Psoas muscle (tissue), 8 donors: Measurements from ENCODE around the gene PRRX2. TPM values are rescaled to one million over a fixed set of nuclear protein-coding genes. Genes with fewer than 3 reads are reported as not detected.

Experiments
- ATAC-seq, 4 donors: fragments of 200-7000 bp; cut with Tn5 transposase; one replicate each; pipeline ENCODE4 v1.9.1; 2020; ENCODE audit warnings: moderate library complexity in 3 of 4, mild to moderate bottlenecking in 2 of 4
- DNase-seq, 2 donors: peaks; one replicate each; pipeline ENCODE4 v3.0.0-alpha.2; 2020
- H3K27ac ChIP-seq: fragments of 200-600 bp; one replicate; pipeline ENCODE4 v1.8.0; 2022
- H3K27me3 ChIP-seq, 3 donors: fragments of 200-600 bp in 1 of 3; one replicate each; pipeline versions ENCODE4 v1.6.1 to v1.8.0; 2013 to 2022; ENCODE audit warnings: low read length in 2 of 3, mild to moderate bottlenecking in 2 of 3, moderate library complexity in 1 of 3; ENCODE audit not compliant: insufficient read depth in 3 of 3
- H3K36me3 ChIP-seq, 2 donors: fragments of 200-600 bp in 1 of 2; one replicate each; pipeline versions ENCODE4 v1.6.1 to v1.8.0; 2013 to 2022; ENCODE audit warnings: low read depth in 1 of 2, mild to moderate bottlenecking in 1 of 2, moderate library complexity in 1 of 2; ENCODE audit not compliant: insufficient read depth in 1 of 2
- H3K4me1 ChIP-seq: fragments of 200-600 bp; one replicate; pipeline ENCODE4 v1.8.0; 2022
- H3K4me3 ChIP-seq: fragments of 200-600 bp; one replicate; pipeline ENCODE4 v1.8.0; 2022; ENCODE audit warnings: mild to moderate bottlenecking
- H3K9me3 ChIP-seq: fragments of 200-600 bp; one replicate; pipeline ENCODE4 v1.8.0; 2022
- WGBS, 3 donors: extraction: QIAGEN DNeasy Blood & Tissue Kit; methylation state at CpG; one replicate each; pipeline versions ENCODE4 v1.1.6 to v1.1.7; 2013; 5-methylcytosine and 5-hydroxymethylcytosine counted together
- intact Hi-C, 2 donors: fragments of 100-400 bp; cut with DNase I; formaldehyde crosslinking; loops; one replicate each; pipeline versions ENCODE4 v1.11.0 to v1.14.2; 2022
- polyA plus RNA-seq, 3 donors: library from polyadenylated mRNA; stranded (reverse); fragments of 200-250 nt; gene quantifications; one replicate each; pipeline ENCODE4 v1.2.3, GENCODE V29; 2013
- total RNA-seq, 4 donors: library from RNA; stranded (reverse); fragmentation: NEBNext Ultra II Directional in 2 of 4; extraction: Animal tissue kit (Norgen Biotek cat#: 25700) in 2 of 4; gene quantifications; one replicate each; pipeline versions ENCODE4 v1.2.1 to v1.2.4, GENCODE V29; 2021 to 2023
- TF ChIP-seq, protein P1 (sequence below): fragments of 200-600 bp; IDR thresholded peaks from one replicate; pipeline ENCODE4 v1.8.0; 2022; ENCODE audit warnings: antibody characterized with exemption
- donor health status: healthy with polysubstance abuse.
- donor health status: DM: no; HTN: no; CAD: no; lungs with moderate emphysema.
- donor health status: Bipolar disorder and iron deficiency.
- donor health status: healthy.
- donor health status: DM: yes; HTN: yes; CAD: no.
- donor health status: DM: no; HTN: no; CAD: no.
- donor health status: DM: no; HTN: no; CAD: no.
- donor health status: DM: yes; HTN: yes; CAD: no.

Gene PRRX2
- total and polyA plus RNA-seq, 7 donors = 0.03 to 1.1 (median 0.49) TPM

DNA sequence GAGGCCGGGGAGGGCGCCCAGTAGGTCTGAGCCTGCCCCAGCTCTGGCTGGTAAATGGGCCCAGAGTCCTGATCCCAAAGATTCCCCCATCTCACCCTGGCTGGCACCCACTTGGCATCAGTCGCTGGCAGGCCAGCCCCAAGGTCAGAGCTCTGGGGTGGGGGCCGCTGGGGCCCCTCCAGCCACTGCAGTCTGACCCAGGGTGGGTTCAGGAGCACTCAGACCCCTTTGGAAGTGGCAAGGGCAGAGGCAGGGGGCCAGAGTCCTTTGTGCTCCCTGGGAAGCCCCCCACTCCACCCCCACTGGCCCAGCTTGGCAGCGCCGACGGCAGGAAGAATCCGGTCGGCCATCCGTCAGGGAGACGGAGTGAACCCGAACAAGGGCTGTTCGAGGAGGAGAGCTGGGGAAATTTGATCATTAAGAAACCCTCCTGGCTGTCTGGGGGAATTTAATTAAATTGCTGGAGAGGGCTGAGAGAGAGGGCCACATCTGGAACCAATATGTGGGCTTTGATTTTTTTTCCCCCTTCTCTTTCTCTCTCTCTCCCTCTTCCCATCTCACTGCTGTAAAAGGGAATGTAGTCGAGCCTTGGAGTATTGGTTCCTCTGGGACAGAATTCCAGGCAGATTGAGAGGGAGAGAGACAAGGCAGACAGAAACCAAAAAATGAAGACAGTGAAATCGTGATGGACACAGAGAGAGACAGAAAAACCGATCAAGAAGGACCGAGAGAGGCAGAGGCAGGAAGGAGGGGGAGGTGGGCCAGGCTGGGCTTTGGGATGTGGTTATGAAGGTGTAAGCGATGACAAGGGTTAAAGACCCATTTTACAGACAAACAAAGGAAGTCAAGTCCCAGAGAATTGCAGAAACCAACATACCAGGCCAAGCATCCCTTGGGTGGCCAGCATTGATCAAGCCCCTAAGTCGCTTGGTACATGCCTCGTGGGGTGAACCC is 15.4 kb upstream of the PRRX2 start:
- ATAC-seq = no peak
- H3K36me3 ChIP-seq = no peaks in the 10 kb centered on the region
- H3K27ac ChIP-seq = no peak overlapping the region
- no peaks in the 10 kb centered on the region for H3K4me1 ChIP-seq
- WGBS, 3 donors = 77 to 82% (median 79%) methylated on average over 20 of the region's 20 CpGs
- no peak for DNase-seq
- no peaks in the 10 kb centered on the region for H3K27me3 ChIP-seq
- intact Hi-C loops = no loop called here
- TF ChIP-seq, protein P1, sequence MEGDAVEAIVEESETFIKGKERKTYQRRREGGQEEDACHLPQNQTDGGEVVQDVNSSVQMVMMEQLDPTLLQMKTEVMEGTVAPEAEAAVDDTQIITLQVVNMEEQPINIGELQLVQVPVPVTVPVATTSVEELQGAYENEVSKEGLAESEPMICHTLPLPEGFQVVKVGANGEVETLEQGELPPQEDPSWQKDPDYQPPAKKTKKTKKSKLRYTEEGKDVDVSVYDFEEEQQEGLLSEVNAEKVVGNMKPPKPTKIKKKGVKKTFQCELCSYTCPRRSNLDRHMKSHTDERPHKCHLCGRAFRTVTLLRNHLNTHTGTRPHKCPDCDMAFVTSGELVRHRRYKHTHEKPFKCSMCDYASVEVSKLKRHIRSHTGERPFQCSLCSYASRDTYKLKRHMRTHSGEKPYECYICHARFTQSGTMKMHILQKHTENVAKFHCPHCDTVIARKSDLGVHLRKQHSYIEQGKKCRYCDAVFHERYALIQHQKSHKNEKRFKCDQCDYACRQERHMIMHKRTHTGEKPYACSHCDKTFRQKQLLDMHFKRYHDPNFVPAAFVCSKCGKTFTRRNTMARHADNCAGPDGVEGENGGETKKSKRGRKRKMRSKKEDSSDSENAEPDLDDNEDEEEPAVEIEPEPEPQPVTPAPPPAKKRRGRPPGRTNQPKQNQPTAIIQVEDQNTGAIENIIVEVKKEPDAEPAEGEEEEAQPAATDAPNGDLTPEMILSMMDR = no peak
- H3K4me3 ChIP-seq = no peak overlapping the region
- H3K9me3 ChIP-seq = no peaks in the 10 kb centered on the region

DNA sequence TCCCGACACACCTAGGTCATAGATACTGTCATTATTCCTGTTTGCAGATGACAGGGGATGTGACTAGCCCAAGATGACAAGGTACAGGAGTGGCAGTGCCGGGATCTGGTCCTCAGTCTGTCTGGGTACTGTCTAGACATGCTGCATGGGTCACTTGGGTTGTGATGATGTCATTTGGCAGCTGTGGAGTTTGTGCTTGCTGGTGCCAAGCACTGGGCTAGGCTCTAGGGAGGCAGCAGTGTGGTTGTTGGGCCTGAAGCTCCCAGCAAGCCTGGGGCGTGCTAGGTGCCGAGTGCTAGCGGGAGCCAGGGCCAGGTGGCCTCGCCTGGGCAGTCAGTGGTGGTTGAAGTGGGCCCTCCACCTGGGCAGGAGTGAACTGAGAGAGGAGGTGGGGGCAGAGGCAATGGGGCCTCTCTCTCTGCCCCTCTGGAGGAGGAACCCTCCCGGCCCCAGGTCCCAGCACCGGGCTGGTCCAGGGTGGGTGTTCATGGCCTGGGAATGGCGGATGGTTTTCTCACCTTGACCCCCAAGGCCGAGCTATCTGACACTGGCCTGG is 14.7 kb upstream of the PRRX2 start:
- DNase-seq = no peak
- 84 to 86% (median 84%) methylated on average over 10 of the region's 10 CpGs for WGBS, 3 donors
- TF ChIP-seq, protein P1 = no peak
- Histone ChIP-seq H3K4me3 (no peak overlapping the region), H3K36me3 (no peaks in the 10 kb centered on the region), H3K27me3 (no peaks in the 10 kb centered on the region), H3K9me3 (no peaks in the 10 kb centered on the region), H3K27ac (no peak overlapping the region), H3K4me1 (no peaks in the 10 kb centered on the region)
- intact Hi-C loops = no loop called here
- no peak for ATAC-seq

DNA sequence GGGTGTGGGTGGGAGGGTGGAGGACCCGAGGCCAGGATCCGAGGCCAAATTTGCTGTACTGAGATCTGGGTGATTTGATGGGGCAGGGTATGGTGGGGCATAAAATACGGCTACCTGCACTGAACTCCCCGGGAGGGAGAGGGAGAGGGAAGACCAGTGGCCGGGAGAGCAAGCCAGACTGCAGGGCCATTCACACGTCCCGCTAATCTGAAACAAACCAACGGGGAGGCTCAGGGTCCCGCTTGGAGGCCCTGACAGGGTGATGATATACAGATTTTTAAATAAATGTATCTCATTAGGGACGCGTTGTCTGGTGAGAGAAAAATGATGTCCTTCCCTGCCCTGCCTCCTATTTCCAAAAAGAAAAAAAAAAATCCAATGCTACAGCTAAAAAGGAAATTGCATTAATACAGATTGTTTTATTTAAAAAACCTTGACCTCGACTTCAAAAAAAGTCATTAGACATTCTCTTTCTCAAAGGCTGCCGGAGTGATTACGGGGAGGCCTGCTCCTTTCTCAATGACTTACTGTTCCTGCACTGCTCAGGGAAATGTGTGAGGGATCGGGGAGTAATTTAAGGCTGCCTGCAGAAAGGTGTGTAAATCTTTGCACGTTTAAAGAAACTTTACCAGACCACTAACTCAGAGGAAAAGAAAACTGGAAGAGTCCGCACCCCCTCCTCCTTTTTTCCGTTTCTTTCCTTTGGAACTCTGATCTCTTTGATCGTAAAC is 11.5 kb upstream of the PRRX2 start:
- ATAC-seq (no peak), DNase-seq (no peak)
- H3K27me3 ChIP-seq = peaks cover 0 to 4% (median 0%) of the 10 kb centered on the region in 3 donors
- intact Hi-C loops = no loop called here
- H3K4me3 ChIP-seq = no peak overlapping the region
- no peaks in the 10 kb centered on the region for H3K36me3 ChIP-seq
- TF ChIP-seq, protein P1 = no peak
- 44 to 47% (median 45%) methylated on average over 19 of the region's 19 CpGs for WGBS, 3 donors
- no peaks in the 10 kb centered on the region for H3K4me1 ChIP-seq
- H3K9me3 ChIP-seq = no peaks in the 10 kb centered on the region
- no peak overlapping the region for H3K27ac ChIP-seq

DNA sequence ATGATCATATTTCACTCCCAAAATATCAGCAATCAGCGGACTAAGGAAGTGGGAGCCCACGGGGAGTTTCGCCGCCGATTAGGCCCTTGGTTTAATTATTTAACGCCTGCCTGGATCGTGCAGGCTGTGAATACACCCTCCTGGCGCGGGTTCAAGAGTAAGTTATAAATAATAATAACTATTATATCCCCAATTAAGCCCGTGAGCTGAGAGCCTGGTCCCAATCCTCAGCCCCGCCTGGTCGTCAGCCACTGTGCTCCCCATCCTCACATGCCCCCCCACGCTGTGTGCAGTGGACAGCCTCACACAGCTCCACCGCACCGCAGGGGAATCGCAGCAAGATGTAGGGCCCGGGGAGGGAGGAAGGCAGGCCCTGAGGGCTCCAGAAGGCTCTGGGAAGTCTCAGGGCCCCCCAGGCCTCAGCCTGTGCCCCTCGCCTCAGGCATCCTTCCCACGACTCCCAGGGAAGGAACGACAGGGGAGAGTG is 10.8 kb upstream of the PRRX2 start:
- Histone ChIP-seq H3K36me3 (no peaks in the 10 kb centered on the region), H3K4me1 (no peaks in the 10 kb centered on the region), H3K4me3 (no peak overlapping the region), H3K9me3 (no peaks in the 10 kb centered on the region), H3K27ac (no peak overlapping the region), H3K27me3 (peaks cover 0 to 4% (median 0%) of the 10 kb centered on the region in 3 donors)
- intact Hi-C loops = no loop called here
- TF ChIP-seq, protein P1 = no peak
- 28 to 40% (median 38%) methylated on average over 20 of the region's 20 CpGs for WGBS, 3 donors
- ATAC-seq (no peak), DNase-seq (no peak)
